ENCODE measurements around the gene SELENOO.

DNA sequence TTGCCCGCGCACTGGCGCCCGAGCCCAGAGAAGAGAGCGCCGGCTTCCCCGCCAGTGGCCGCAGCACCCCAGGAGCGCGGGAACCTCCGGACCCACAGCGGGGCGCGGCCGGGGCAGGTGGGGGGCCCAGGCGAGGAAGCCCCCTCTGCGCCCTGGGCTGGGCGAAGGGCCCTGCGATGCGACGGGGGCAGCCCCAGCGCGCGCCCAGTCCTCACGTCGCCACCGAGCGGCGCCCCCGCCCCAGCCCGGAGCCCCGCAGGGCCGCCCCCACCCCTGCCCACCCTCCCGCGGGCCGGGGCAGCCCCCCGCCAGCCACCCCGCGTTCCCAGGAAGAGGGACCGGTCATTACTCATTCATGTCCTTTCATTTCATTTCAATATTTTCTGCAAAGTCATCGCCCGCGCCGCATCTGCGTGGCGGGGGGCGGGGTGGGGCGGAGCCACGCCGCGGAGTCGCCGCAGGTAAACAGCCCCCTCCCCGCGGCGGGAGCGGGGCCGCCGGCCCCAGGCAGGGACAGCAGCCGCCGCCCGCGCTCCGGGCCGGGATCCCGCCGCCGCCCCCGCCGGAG, 31.0 kb upstream of the SELENOO start:
- TF ChIP-seq, protein P1, sequence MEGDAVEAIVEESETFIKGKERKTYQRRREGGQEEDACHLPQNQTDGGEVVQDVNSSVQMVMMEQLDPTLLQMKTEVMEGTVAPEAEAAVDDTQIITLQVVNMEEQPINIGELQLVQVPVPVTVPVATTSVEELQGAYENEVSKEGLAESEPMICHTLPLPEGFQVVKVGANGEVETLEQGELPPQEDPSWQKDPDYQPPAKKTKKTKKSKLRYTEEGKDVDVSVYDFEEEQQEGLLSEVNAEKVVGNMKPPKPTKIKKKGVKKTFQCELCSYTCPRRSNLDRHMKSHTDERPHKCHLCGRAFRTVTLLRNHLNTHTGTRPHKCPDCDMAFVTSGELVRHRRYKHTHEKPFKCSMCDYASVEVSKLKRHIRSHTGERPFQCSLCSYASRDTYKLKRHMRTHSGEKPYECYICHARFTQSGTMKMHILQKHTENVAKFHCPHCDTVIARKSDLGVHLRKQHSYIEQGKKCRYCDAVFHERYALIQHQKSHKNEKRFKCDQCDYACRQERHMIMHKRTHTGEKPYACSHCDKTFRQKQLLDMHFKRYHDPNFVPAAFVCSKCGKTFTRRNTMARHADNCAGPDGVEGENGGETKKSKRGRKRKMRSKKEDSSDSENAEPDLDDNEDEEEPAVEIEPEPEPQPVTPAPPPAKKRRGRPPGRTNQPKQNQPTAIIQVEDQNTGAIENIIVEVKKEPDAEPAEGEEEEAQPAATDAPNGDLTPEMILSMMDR (IDR thresholded peaks at IDR 0.05) = no peak
- TF ChIP-seq POLR2A (IDR thresholded peaks at IDR 0.05) (no peak), POLR2AphosphoS5 (IDR thresholded peaks at IDR 0.05) (no peak)

All from breast epithelium (tissue), 3 donors.